Measurements from ENCODE around the gene ANGPTL4. TPM values are rescaled to one million over a fixed set of nuclear protein-coding genes. Genes with fewer than 3 reads are reported as not detected.

Gene ANGPTL4
- total and polyA plus RNA-seq, 2 of the 13 experiments (the other 11 are each of a cell fraction or from before 2014, with no cell fraction given), result 0.80 to 21.7 TPM

- TF ChIP-seq ATF6 (CRISPR knock-in tag; conservative IDR thresholded peaks at IDR 0.05) (no peak), XRCC5 (optimal IDR thresholded peaks at IDR 0.05; ENCODE audit: low read length) (peak; percentile 12), ZNF251 (CRISPR knock-in tag; IDR thresholded peaks at IDR 0.05) (no peak), DMTF1 (CRISPR knock-in tag; IDR thresholded peaks at IDR 0.05) (no peak), ZNF550 (CRISPR knock-in tag; IDR thresholded peaks at IDR 0.05; ENCODE audit: borderline replicate concordance) (no peak), CERS6 (CRISPR knock-in tag; IDR thresholded peaks at IDR 0.05) (no peak), CREM (IDR thresholded peaks at IDR 0.05) (no peak), CREM (CRISPR knock-in tag; IDR thresholded peaks at IDR 0.05) (no peak), U2AF2 (IDR thresholded peaks at IDR 0.05; ENCODE audit: low read depth, low read length) (no peak), RORA (CRISPR knock-in tag; IDR thresholded peaks at IDR 0.05) (no peak), MED1 (CRISPR knock-in tag; IDR thresholded peaks at IDR 0.05) (no peak; the same call in 1 of the 2 replicates), TSC22D2 (CRISPR knock-in tag; IDR thresholded peaks at IDR 0.05; ENCODE audit: borderline replicate concordance) (no peak), ZSCAN30 (CRISPR knock-in tag; IDR thresholded peaks at IDR 0.05) (no peak), FOXA1 (IDR thresholded peaks at IDR 0.05) (no peak), FOXA1 (CRISPR knock-in tag; IDR thresholded peaks at IDR 0.05) (no peak), STAT5B (CRISPR knock-in tag; IDR thresholded peaks at IDR 0.05) (no peak), MNT (IDR thresholded peaks at IDR 0.05) (0 out of 2 replicates have a peak, but pooled peaks have one; percentile 7), NCOR1 (IDR thresholded peaks at IDR 0.05; ENCODE audit: borderline replicate concordance, low read length) (no peak)
- TF ChIP-seq, protein P1, sequence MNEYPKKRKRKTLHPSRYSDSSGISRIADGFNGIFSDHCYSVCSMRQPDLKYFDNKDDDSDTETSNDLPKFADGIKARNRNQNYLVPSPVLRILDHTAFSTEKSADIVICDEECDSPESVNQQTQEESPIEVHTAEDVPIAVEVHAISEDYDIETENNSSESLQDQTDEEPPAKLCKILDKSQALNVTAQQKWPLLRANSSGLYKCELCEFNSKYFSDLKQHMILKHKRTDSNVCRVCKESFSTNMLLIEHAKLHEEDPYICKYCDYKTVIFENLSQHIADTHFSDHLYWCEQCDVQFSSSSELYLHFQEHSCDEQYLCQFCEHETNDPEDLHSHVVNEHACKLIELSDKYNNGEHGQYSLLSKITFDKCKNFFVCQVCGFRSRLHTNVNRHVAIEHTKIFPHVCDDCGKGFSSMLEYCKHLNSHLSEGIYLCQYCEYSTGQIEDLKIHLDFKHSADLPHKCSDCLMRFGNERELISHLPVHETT (CRISPR knock-in tag; conservative IDR thresholded peaks at IDR 0.05), result no peak
- TF ChIP-seq, protein P2, sequence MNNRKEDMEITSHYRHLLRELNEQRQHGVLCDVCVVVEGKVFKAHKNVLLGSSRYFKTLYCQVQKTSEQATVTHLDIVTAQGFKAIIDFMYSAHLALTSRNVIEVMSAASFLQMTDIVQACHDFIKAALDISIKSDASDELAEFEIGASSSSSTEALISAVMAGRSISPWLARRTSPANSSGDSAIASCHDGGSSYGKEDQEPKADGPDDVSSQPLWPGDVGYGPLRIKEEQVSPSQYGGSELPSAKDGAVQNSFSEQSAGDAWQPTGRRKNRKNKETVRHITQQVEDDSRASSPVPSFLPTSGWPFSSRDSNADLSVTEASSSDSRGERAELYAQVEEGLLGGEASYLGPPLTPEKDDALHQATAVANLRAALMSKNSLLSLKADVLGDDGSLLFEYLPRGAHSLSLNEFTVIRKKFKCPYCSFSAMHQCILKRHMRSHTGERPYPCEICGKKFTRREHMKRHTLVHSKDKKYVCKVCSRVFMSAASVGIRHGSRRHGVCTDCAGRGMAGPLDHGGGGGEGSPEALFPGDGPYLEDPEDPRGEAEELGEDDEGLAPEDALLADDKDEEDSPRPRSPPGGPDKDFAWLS (CRISPR knock-in tag; IDR thresholded peaks at IDR 0.05; ENCODE audit: borderline replicate concordance), result no peak
Measured at GRCh38 chr19:8412783-8413628, 49.1 kb downstream of the ANGPTL4 start, which contains the start of gene MARCHF2 (continued).
